Measurements from ENCODE around the gene SCGB1D1. TPM values are rescaled to one million over a fixed set of nuclear protein-coding genes. Genes with fewer than 3 reads are reported as not detected.
A peak's percentile ranks its signal among the peaks of the same experiment; 100 is the strongest.

SCGB1D1 gene
- total RNA-seq, 1 experiment from 2014 or later = not detected

- H3K9me2 ChIP-seq (ENCODE audit: insufficient read depth) = no peaks in the 10 kb centered on the region
- peaks cover 99% of the 10 kb centered on the region for H3K27me3 ChIP-seq (ENCODE audit: insufficient read depth, low read depth)
- no peaks in the 10 kb centered on the region for H3K79me2 ChIP-seq (ENCODE audit: low read depth)
- H3K4me3 ChIP-seq = no peak overlapping the region
- H3F3A ChIP-seq (ENCODE audit: insufficient read depth, low read depth) = no peaks in the 10 kb centered on the region
- no peak for TF ChIP-seq CTCF (conservative IDR thresholded peaks at IDR 0.05)
- TF ChIP-seq EZH2 (IDR thresholded peaks at IDR 0.05; ENCODE audit: low read depth) = no peak
- no peak overlapping the region for H3K27ac ChIP-seq
- intact Hi-C loops (cut with micrococcal nuclease; ENCODE audit: unreplicated experiment) = loop anchor here (2.0 kb wide), 1 partner anchor 693 kb away; no protein-coding TSS in a partner anchor
- ChIA-PET CTCF (no interaction called here), POLR2A (ENCODE audit: unreplicated experiment) (interaction anchor here (0.6 kb wide), 1 partner anchor 80 kb away, joined by 6 read pairs; no protein-coding TSS in a partner anchor)
- H3K4me1 ChIP-seq (replicated peaks; ENCODE audit: insufficient read depth) = no peaks in the 10 kb centered on the region
- no peaks in the 10 kb centered on the region for H3K36me3 ChIP-seq (ENCODE audit: low read depth)
- H3K9me3 ChIP-seq (ENCODE audit: insufficient read depth, low read depth) = no peaks in the 10 kb centered on the region
- H4K20me1 ChIP-seq (ENCODE audit: insufficient read depth) = no peaks in the 10 kb centered on the region
- no peak overlapping the region for H3K4me2 ChIP-seq
- H2AFZ ChIP-seq = no peak overlapping the region
- no peak for DNase-seq
- no TSS peak for BruUV-seq (replicated peaks)
These were observed 20.1 kb upstream of the SCGB1D1 start for GRCh38 chr11:62169935-62170334.

- POLR2A ChIA-PET (ENCODE audit: unreplicated experiment) = no interaction called here
- DNase-seq = peak; percentile 67 to 70
- no peaks in the 10 kb centered on the region for H3K9me2 ChIP-seq (ENCODE audit: insufficient read depth)
- CTCF ChIA-PET = interaction anchor here (0.7 kb wide), 2 partner anchors 175 to 344 kb away, joined by 9 to 10 read pairs; no protein-coding TSS in a partner anchor
- no peak overlapping the region for H3K27ac ChIP-seq
- no peaks in the 10 kb centered on the region for H3F3A ChIP-seq (ENCODE audit: insufficient read depth, low read depth)
- H3K27me3 ChIP-seq (ENCODE audit: insufficient read depth, low read depth) = peaks cover 98% of the 10 kb centered on the region
- H4K20me1 ChIP-seq (ENCODE audit: insufficient read depth) = no peaks in the 10 kb centered on the region
- H3K4me2 ChIP-seq = no peak overlapping the region
- intact Hi-C loops (cut with micrococcal nuclease; ENCODE audit: unreplicated experiment) = loop anchor here (1.0 to 2.0 kb wide), 4 partner anchors 37 to 692 kb away; partner anchors contain the start of gene SCGB2A1
- peak; percentile 86 for TF ChIP-seq CTCF (conservative IDR thresholded peaks at IDR 0.05)
- TF ChIP-seq EZH2 (IDR thresholded peaks at IDR 0.05; ENCODE audit: low read depth) = no peak
- no peaks in the 10 kb centered on the region for H3K9me3 ChIP-seq (ENCODE audit: insufficient read depth, low read depth)
- H3K36me3 ChIP-seq (ENCODE audit: low read depth) = no peaks in the 10 kb centered on the region
- H3K4me1 ChIP-seq (replicated peaks; ENCODE audit: insufficient read depth) = no peaks in the 10 kb centered on the region
- H2AFZ ChIP-seq = no peak overlapping the region
- H3K79me2 ChIP-seq (ENCODE audit: low read depth) = no peaks in the 10 kb centered on the region
- H3K4me3 ChIP-seq = no peak overlapping the region
- no TSS peak for BruUV-seq (replicated peaks)
These were observed 18.7 kb upstream of the SCGB1D1 start for GRCh38 chr11:62171261-62171723.

GRCh38 chr11:62172294-62172693, 17.7 kb upstream of the SCGB1D1 start:
- no peak for DNase-seq
- H3K9me3 ChIP-seq (ENCODE audit: insufficient read depth, low read depth) = no peaks in the 10 kb centered on the region
- TF ChIP-seq CTCF (conservative IDR thresholded peaks at IDR 0.05) (no peak), EZH2 (IDR thresholded peaks at IDR 0.05; ENCODE audit: low read depth) (no peak)

More at GRCh38 chr11:62172294-62172693, 17.7 kb upstream of the SCGB1D1 start:
- Histone ChIP-seq H3K27me3 (ENCODE audit: insufficient read depth, low read depth) (peaks cover 97% of the 10 kb centered on the region), H3K4me2 (no peak overlapping the region), H3K79me2 (ENCODE audit: low read depth) (no peaks in the 10 kb centered on the region), H3K36me3 (ENCODE audit: low read depth) (no peaks in the 10 kb centered on the region), H3K4me1 (replicated peaks; ENCODE audit: insufficient read depth) (no peaks in the 10 kb centered on the region), H3K4me3 (no peak overlapping the region), H2AFZ (no peak overlapping the region), H3K9me2 (ENCODE audit: insufficient read depth) (no peaks in the 10 kb centered on the region), H4K20me1 (ENCODE audit: insufficient read depth) (no peaks in the 10 kb centered on the region), H3F3A (ENCODE audit: insufficient read depth, low read depth) (no peaks in the 10 kb centered on the region), H3K27ac (no peak overlapping the region)
- ChIA-PET POLR2A (ENCODE audit: unreplicated experiment) (no interaction called here), CTCF (no interaction called here)
- intact Hi-C loops (cut with micrococcal nuclease; ENCODE audit: unreplicated experiment) = no loop called here
- BruUV-seq (replicated peaks) = no TSS peak
